A673 (cell line): ENCODE data around the gene CCDC169. TPM values are rescaled to one million over a fixed set of nuclear protein-coding genes. Genes with fewer than 3 reads are reported as not detected.
A peak's percentile ranks its signal among the peaks of the same experiment; 100 is the strongest.
"Not testable (repeated sequence)": the region's sequence is repeated elsewhere in the genome, so short reads cannot be mapped to it uniquely, and the experiment has no call there.

Experiments used
- BruUV-seq: library from RNA; stranded (reverse); fragments of 400-500 nt; replicated peaks from 2 replicates; lab custom pipeline; 2021; lab: Mats Ljungman, UMichigan
- CTCF ChIA-PET: fragments of 300-600 bp; sonication (Branson Sonifier 250); formaldehyde crosslinking; loops from one replicate; lab custom pipeline; 2022; ENCODE audit warnings: antibody characterized with exemption; lab: Charles Lee
- POLR2A ChIA-PET: fragments of 300-600 bp; sonication (Branson Sonifier 250); formaldehyde crosslinking; loops from one replicate; lab custom pipeline; 2022; ENCODE audit warnings: antibody characterized with exemption; ENCODE audit not compliant: low non-redundant PET; lab: Charles Lee
- DNase-seq: peaks from one replicate; pipeline ENCODE4 v3.0.0-alpha.2; 2015; ENCODE audit warnings: low spot score
- H3K27ac ChIP-seq: fragments of 200-600 bp; sonication (generic); 2 replicates; pipeline ENCODE4 v1.5.1; 2016; ENCODE audit warnings: mixed run types, low read depth, mild to moderate bottlenecking, mixed read lengths, antibody characterized with exemption, low read length; ENCODE audit not compliant: poor library complexity, severe bottlenecking
- H3K27me3 ChIP-seq: fragments of 200-600 bp; sonication (generic); replicated peaks from 2 replicates; pipeline ENCODE4 v1.6.1; 2017; ENCODE audit warnings: mixed run types, low read depth, mild to moderate bottlenecking, mixed read lengths, antibody characterized with exemption, low read length; ENCODE audit not compliant: insufficient read depth, poor library complexity
- H3K36me3 ChIP-seq: fragments of 200-600 bp; sonication (generic); 2 replicates; pipeline ENCODE4 v1.6.1; 2016; ENCODE audit warnings: mixed run types, mild to moderate bottlenecking, mixed read lengths, antibody characterized with exemption, low read length; ENCODE audit not compliant: insufficient read depth, poor library complexity, severe bottlenecking
- H3K4me1 ChIP-seq: fragments of 200-600 bp; sonication (generic); 2 replicates; pipeline ENCODE4 v1.6.1; 2017; ENCODE audit warnings: mixed run types, mild to moderate bottlenecking, mixed read lengths, antibody characterized with exemption, low read length; ENCODE audit not compliant: insufficient read depth, poor library complexity, severe bottlenecking
- H3K4me3 ChIP-seq: fragments of 200-600 bp; sonication (generic); 2 replicates; pipeline ENCODE4 v1.5.1; 2016; ENCODE audit warnings: low read depth, mixed run types, mild to moderate bottlenecking, mixed read lengths, low read length; ENCODE audit not compliant: poor library complexity, severe bottlenecking
- H3K9me3 ChIP-seq: fragments of 200-600 bp; sonication (generic); 2 replicates; pipeline ENCODE4 v1.6.1; 2016; ENCODE audit warnings: mixed run types, low read depth, mild to moderate bottlenecking, mixed read lengths, antibody characterized with exemption, low read length; ENCODE audit not compliant: poor library complexity, severe bottlenecking
- CTCF ChIP-seq: fragments of 300-800, 200-600 bp; sonication (generic); conservative IDR thresholded peaks from 2 replicates; pipeline ENCODE4 v1.5.1; 2017; ENCODE audit warnings: low read depth, mild to moderate bottlenecking, antibody characterized with exemption, low read length, moderate library complexity, mixed read lengths
- EZH2 ChIP-seq: fragments of 200-600 bp; sonication (generic); IDR thresholded peaks from 2 replicates; pipeline ENCODE4 v1.6.1; 2017; ENCODE audit warnings: borderline replicate concordance, low read depth, mild to moderate bottlenecking, mixed read lengths, antibody characterized with exemption, low read length; ENCODE audit not compliant: poor library complexity, severe bottlenecking
- intact Hi-C: fragments of 100-400 bp; cut with micrococcal nuclease; formaldehyde crosslinking; loops from one replicate; pipeline ENCODE4 v1.10.0; 2022; ENCODE audit not compliant: unreplicated experiment
- total RNA-seq: library from RNA; stranded (reverse); gene quantifications from 2 replicates; pipeline ENCODE4 v1.2.3, GENCODE V29; 2021

The CCDC169 gene
- total RNA-seq, 1 experiment from 2014 or later: 14.3 TPM

DNA sequence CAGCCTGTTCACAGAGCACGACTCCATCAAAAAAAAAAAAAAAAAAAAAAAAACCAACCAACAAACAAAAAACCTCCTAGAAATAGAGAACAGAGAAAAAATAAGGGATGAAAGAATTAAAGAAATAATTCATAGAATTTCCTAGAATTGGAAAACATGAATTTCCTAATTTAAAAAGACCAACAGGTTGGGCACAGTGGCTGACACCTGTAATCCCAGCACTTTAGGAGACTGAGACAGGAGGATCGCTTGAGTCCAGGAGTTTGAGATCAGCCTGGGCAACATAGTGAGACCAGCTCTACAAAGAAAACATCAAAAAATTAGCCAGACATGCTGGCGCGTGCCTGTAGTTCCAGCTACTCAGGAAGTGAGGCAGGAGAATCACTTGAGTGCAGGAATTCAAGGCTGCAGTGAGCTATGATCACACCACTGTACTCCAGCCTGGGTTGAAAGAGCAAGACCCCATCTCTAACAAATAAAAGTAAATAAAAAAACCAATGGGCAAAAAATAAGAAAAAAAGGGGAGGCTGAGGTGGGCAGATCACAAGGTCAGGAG, 42.1 kb upstream of the CCDC169 start:
- DNase-seq: no peak
- CTCF ChIA-PET: no interaction called here
- H3K36me3 ChIP-seq: peaks cover 11% of the 10 kb centered on the region
- intact Hi-C loops: loop anchor here (10.0 kb wide), 1 partner anchor 645 kb away; no protein-coding TSS in a partner anchor
- TF ChIP-seq EZH2 (no peak), CTCF (no peak)
- H3K4me1 ChIP-seq: peaks cover 58% of the 10 kb centered on the region
- H3K27me3 ChIP-seq: no peaks in the 10 kb centered on the region
- H3K9me3 ChIP-seq: no peaks in the 10 kb centered on the region
- no TSS peak for BruUV-seq
- no peak overlapping the region for H3K4me3 ChIP-seq
- H3K27ac ChIP-seq: no peak overlapping the region
- POLR2A ChIA-PET: no interaction called here

DNA sequence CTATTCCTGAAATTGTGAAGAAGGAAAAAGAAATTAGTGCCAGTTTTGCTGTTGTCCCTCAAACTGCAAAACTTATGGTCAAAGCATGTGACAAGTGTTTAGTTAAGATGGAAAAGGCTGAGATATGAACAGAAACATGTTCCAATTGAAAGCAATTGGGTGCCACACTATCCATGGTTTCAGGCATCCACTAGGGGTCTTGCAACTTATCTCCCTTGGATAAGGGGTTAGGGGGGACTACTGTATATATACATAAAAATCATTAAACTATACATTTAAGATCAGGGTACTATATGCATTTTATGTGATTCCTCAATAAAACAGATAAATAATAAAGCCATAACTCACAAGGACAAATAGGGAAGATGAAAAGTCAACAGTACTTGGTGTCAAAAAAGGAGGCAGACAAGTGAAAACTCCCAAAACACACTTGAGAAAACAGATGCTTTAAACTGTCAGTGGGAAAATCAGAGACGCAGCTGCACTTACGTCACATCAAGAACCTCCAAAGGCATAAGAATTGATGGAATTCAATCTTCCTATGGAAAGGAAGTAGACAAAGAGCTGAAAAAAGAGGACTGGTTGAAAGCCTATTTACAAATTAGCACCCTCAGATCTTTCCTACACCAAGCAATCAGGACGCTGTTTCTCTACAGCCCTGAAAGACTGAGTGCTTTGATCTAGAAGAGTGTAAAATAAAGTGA, 40.5 kb upstream of the CCDC169 start:
- H3K4me1 ChIP-seq: peaks cover 59% of the 10 kb centered on the region
- no peak overlapping the region for H3K4me3 ChIP-seq
- no peaks in the 10 kb centered on the region for H3K9me3 ChIP-seq
- H3K36me3 ChIP-seq: peaks cover 19% of the 10 kb centered on the region
- ChIA-PET CTCF (no interaction called here), POLR2A (no interaction called here)
- BruUV-seq: no TSS peak
- H3K27ac ChIP-seq: peak overlapping the region; percentile 51
- no peak; the same call in 1 of the 2 replicates for TF ChIP-seq CTCF
- no peak for TF ChIP-seq EZH2
- intact Hi-C loops: no loop called here
- DNase-seq: no peak
- no peaks in the 10 kb centered on the region for H3K27me3 ChIP-seq

- no TSS peak for BruUV-seq
Observed at GRCh38 chr13:36332986-36333385, 35.4 kb upstream of the CCDC169 start.

GRCh38 chr13:36332255-36332654, 34.6 kb upstream of the CCDC169 start:
- CTCF ChIA-PET, POLR2A ChIA-PET, H3K9me3 ChIP-seq, H3K4me3 ChIP-seq, BruUV-seq, intact Hi-C loops, H3K27me3 ChIP-seq, H3K27ac ChIP-seq, DNase-seq: not testable (repeated sequence)
- H3K36me3 ChIP-seq: peaks cover 74% of the 10 kb centered on the region
- H3K4me1 ChIP-seq: peaks cover 33% of the 10 kb centered on the region

More at GRCh38 chr13:36332986-36333385, 35.4 kb upstream of the CCDC169 start:
- ChIA-PET CTCF (no interaction called here), POLR2A (no interaction called here)
- intact Hi-C loops: no loop called here
- TF ChIP-seq EZH2 (no peak), CTCF (no peak)
- Histone ChIP-seq H3K4me3 (no peak overlapping the region), H3K27ac (no peak overlapping the region), H3K4me1 (peaks cover 36% of the 10 kb centered on the region), H3K9me3 (no peaks in the 10 kb centered on the region), H3K27me3 (no peaks in the 10 kb centered on the region), H3K36me3 (peaks cover 67% of the 10 kb centered on the region)
- no peak for DNase-seq
